T-cell (primary cell): Measurements from ENCODE around the gene GRM5. TPM values are rescaled to one million over a fixed set of nuclear protein-coding genes. Genes with fewer than 3 reads are reported as not detected.

Experiments
- ATAC-seq, 4 experiments: fragments of 200-7000 bp in 3 of 4; fragments of 150-1000 bp in 1 of 4; cut with Tn5 transposase; replicated peaks in 1 of 4; 1 replicate in 3 of 4; 2 replicates in 1 of 4; pipeline ENCODE4 v1.10.0; 2021; ENCODE audit warnings: moderate library complexity in 3 of 4, mild to moderate bottlenecking in 2 of 4, moderate number of reproducible peaks in 1 of 4
- CTCF ChIA-PET, 2 donors: fragments of 300-600 bp; sonication (Branson Sonifier 250); formaldehyde crosslinking; loops; one replicate each; lab custom pipeline; 2022; ENCODE audit warnings: antibody characterized with exemption in 2 of 2; lab: Charles Lee
- POLR2A ChIA-PET, 2 donors: fragments of 300-600 bp; sonication (Branson Sonifier 250); formaldehyde crosslinking; loops; one replicate each; lab custom pipeline; 2022; ENCODE audit warnings: antibody characterized with exemption in 2 of 2; lab: Charles Lee
- DNase-seq, 35 experiments: peaks; one replicate each; pipeline versions ENCODE4 v3.0.0 to v3.0.0-alpha.2; 2013 to 2023
- H3K27ac ChIP-seq: one replicate; pipeline ENCODE4 v1.5.1; 2013; ENCODE audit warnings: low read length
- H3K27me3 ChIP-seq, 2 experiments: replicated peaks in 1 of 2; 1 replicate in 1 of 2; 2 replicates in 1 of 2; pipeline versions ENCODE4 v1.6.1 to v1.7.0; 2013; ENCODE audit warnings: low read length in 1 of 2, mixed read lengths in 1 of 2; ENCODE audit not compliant: control insufficient read depth in 2 of 2, insufficient read depth in 2 of 2; ENCODE audit errors: extremely low read depth in 1 of 2
- H3K36me3 ChIP-seq, 2 donors: 1 replicate in 1 of 2; 2 replicates in 1 of 2; pipeline versions ENCODE4 v1.6.1 to v1.7.0; 2013; ENCODE audit warnings: low read length in 1 of 2; ENCODE audit not compliant: control insufficient read depth in 2 of 2, insufficient read depth in 1 of 2; ENCODE audit errors: extremely low read depth in 1 of 2
- H3K4me1 ChIP-seq, 2 experiments: 1 replicate in 1 of 2; 2 replicates in 1 of 2; pipeline versions ENCODE4 v1.6.1 to v1.7.0; 2013; ENCODE audit warnings: low read length in 2 of 2, mixed read lengths in 1 of 2; ENCODE audit not compliant: insufficient read depth in 2 of 2, control insufficient read depth in 1 of 2; ENCODE audit errors: extremely low read depth in 1 of 2
- H3K4me3 ChIP-seq, 2 donors: 1 replicate in 1 of 2; 2 replicates in 1 of 2; pipeline versions ENCODE4 v1.5.1 to v1.7.0; 2013; ENCODE audit warnings: mild to moderate bottlenecking in 2 of 2, low read length in 1 of 2, moderate library complexity in 1 of 2; ENCODE audit not compliant: control insufficient read depth in 1 of 2; ENCODE audit errors: extremely low read depth in 1 of 2
- H3K9me3 ChIP-seq: 2 replicates; pipeline ENCODE4 v1.7.0; 2013
- H3K27ac Mint-ChIP-seq, 2 donors: one replicate each; pipeline ENCODE4 v1.8.0; 2020 to 2021; ENCODE audit warnings: mild to moderate bottlenecking in 2 of 2, mixed read lengths in 2 of 2
- H3K27me3 Mint-ChIP-seq, 2 donors: one replicate each; pipeline ENCODE4 v1.8.0; 2021 to 2022; ENCODE audit warnings: mixed read lengths in 2 of 2
- H3K36me3 Mint-ChIP-seq: one replicate; pipeline ENCODE4 v1.8.0; 2021; ENCODE audit warnings: mixed read lengths
- H3K4me1 Mint-ChIP-seq, 3 donors: one replicate each; pipeline ENCODE4 v1.8.0; 2020 to 2022; ENCODE audit warnings: mixed read lengths in 3 of 3, mild to moderate bottlenecking in 1 of 3
- H3K4me3 Mint-ChIP-seq, 3 donors: one replicate each; pipeline ENCODE4 v1.8.0; 2020 to 2022; ENCODE audit warnings: mild to moderate bottlenecking in 3 of 3, mixed read lengths in 3 of 3, moderate library complexity in 3 of 3
- H3K9me3 Mint-ChIP-seq, 3 donors: one replicate each; pipeline ENCODE4 v1.8.0; 2020 to 2022; ENCODE audit warnings: mixed read lengths in 3 of 3
- WGBS: methylation state at CpG from one replicate; pipeline ENCODE4 v1.1.5; 2013; ENCODE audit warnings: missing lambda C conversion rate; ENCODE audit not compliant: insufficient coverage; 5-methylcytosine and 5-hydroxymethylcytosine counted together
- total RNA-seq, 35 experiments: library from RNA in 6 of 35; stranded (reverse) in 6 of 35; fragments of 120-200 nt in 1 of 35; gene quantifications; one replicate each; pipeline versions ENCODE4 v1.2.1 to v1.2.4 and lab custom pipeline; 2013 to 2026

Gene GRM5
- total RNA-seq, 5 donors from 2014 or later (not counting 1 experiment from before 2014, with no cell fraction given), result not detected

DNA sequence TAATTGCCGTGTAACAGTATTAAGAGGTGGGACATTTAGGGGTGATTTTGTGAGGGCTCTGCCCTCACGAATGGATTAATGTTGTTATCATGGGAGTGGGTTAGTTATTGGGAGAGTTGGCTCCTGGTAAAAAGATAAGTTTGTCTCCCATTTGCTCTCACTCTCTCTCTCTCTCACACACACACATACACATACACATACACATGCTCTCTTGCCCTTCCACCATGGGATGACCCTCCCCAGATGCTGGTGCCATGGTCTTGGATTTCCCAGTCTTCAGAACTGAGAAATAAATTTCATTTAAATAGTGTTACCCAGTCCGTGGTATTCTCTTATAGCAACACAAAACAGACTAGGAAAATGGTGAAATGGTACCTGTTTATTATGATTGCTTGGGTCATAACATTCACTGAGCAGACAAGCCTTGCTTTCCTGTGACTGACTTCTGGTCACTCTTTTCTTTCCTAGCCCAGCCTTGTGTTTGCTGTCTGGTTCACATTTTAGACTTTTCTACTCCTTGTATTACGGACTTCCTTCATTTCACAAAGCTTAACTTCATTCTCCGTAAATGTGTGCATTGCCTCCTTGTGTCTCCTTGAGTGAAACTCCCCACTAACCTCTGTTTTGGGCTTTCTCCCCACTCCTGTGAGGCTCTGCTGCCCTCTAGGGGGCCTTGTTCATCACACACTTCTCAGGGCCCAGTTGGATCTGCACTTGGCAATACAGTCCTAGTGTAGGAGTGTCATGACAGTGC is 521.7 kb downstream of the GRM5 start:
- ATAC-seq, result peak; percentile 85 to 98 (median 96)

DNA sequence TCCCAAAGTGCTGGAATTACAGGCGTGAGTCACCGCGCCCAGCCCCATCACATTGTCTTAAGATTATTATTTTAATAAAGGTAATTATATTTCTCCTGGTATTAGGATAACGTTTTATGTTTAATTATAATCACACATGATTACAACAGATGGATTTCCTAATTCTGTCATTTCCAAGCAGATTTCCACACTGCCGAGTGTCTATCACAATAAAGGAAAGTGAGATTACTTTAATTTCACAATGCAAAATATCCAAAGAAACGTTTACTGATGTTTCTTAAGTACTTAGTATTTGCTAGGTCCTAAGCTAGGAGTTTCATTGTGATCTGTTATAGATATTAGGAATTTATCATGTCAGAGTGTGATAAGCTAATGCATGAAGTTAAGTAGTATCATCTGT is 524.8 kb downstream of the GRM5 start:
- no peak overlapping the region for H3K4me3 Mint-ChIP-seq
- H3K27ac ChIP-seq, result no peak overlapping the region
- no CpG with 5 or more reads among the region's 6 CpGs for WGBS
- H3K36me3 Mint-ChIP-seq, result no peaks in the 10 kb centered on the region
- no peaks in the 10 kb centered on the region for H3K4me1 ChIP-seq
- ATAC-seq (no peak), DNase-seq (no peak)
- no peak overlapping the region for H3K27ac Mint-ChIP-seq
- H3K4me3 ChIP-seq, result no peak overlapping the region
- ChIA-PET CTCF (interaction anchor here (0.6 to 4.1 kb wide), 8 partner anchors 11 to 524 kb away, joined by 3 to 37 read pairs (median 7); no protein-coding TSS in a partner anchor), POLR2A (no interaction called here)
- H3K36me3 ChIP-seq, result no peaks in the 10 kb centered on the region
- no peaks in the 10 kb centered on the region for H3K9me3 ChIP-seq
- H3K9me3 Mint-ChIP-seq, result no peaks in the 10 kb centered on the region
- no peaks in the 10 kb centered on the region for H3K27me3 Mint-ChIP-seq
- no peaks in the 10 kb centered on the region for H3K27me3 ChIP-seq
- H3K4me1 Mint-ChIP-seq, result peaks cover 4 to 7% (median 5%) of the 10 kb centered on the region in 3 donors

More for the DNA sequence above, 521.7 kb downstream of the GRM5 start:
- Histone ChIP-seq H3K27me3 (no peaks in the 10 kb centered on the region), H3K4me3 (no peak overlapping the region), H3K27ac (no peak overlapping the region), H3K4me1 (no peaks in the 10 kb centered on the region), H3K9me3 (no peaks in the 10 kb centered on the region), H3K36me3 (no peaks in the 10 kb centered on the region)
- no peak overlapping the region for H3K4me3 Mint-ChIP-seq
- H3K4me1 Mint-ChIP-seq, result peaks cover 4 to 7% (median 5%) of the 10 kb centered on the region in 3 donors
- POLR2A ChIA-PET, result no interaction called here
- H3K9me3 Mint-ChIP-seq, result no peaks in the 10 kb centered on the region
- WGBS, result 10% methylated on average over 2 of the region's 5 CpGs
- peak; percentile 36 to 84 (median 69) for DNase-seq
- H3K36me3 Mint-ChIP-seq, result no peaks in the 10 kb centered on the region
- no peaks in the 10 kb centered on the region for H3K27me3 Mint-ChIP-seq
- CTCF ChIA-PET, result interaction anchor here (0.5 to 4.1 kb wide), 14 partner anchors 8 to 1191 kb away, joined by 3 to 37 read pairs (median 4); no protein-coding TSS in a partner anchor
- peak overlapping the region in 1 of 2 donors; percentile 49 for H3K27ac Mint-ChIP-seq

DNA sequence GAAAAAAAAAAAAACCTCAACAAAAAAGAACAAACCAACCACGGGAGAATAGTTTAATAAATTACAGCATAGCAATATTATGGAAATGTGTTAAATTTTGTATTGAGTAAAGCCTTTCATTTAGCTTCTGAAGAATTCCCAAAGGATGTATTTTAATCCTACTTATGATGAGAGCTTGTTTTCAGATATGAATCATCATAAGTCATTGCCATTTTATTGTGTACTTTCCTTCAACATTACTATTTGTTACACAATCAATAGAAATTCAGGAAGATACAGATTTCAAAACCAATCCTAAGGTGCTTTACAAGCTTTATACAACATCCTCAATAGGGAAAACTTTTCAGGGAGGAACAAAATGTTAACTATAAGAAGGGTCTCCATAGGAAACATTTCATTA is 527.7 kb downstream of the GRM5 start:
- Histone ChIP-seq H3K4me3 (no peak overlapping the region), H3K27ac (no peak overlapping the region), H3K27me3 (peaks cover 0 to 3% of the 10 kb centered on the region in 2 experiments), H3K9me3 (no peaks in the 10 kb centered on the region), H3K4me1 (no peaks in the 10 kb centered on the region), H3K36me3 (no peaks in the 10 kb centered on the region)
- Mint-ChIP-seq H3K4me3 (no peak overlapping the region), H3K27ac (no peak overlapping the region), H3K27me3 (no peaks in the 10 kb centered on the region), H3K4me1 (no peaks in the 10 kb centered on the region), H3K36me3 (no peaks in the 10 kb centered on the region), H3K9me3 (no peaks in the 10 kb centered on the region)
- CTCF ChIA-PET, result interaction anchor here (0.6 to 1.6 kb wide), 11 partner anchors 10 to 1117 kb away, joined by 3 to 6 read pairs (median 3); no protein-coding TSS in a partner anchor
- WGBS, result no CpG with 5 or more reads among the region's 1 CpG
- DNase-seq (no peak), ATAC-seq (no peak)
- POLR2A ChIA-PET, result interaction anchor here (0.6 to 0.8 kb wide), 2 partner anchors 520 to 1312 kb away, joined by 3 to 6 read pairs; no protein-coding TSS in a partner anchor

DNA sequence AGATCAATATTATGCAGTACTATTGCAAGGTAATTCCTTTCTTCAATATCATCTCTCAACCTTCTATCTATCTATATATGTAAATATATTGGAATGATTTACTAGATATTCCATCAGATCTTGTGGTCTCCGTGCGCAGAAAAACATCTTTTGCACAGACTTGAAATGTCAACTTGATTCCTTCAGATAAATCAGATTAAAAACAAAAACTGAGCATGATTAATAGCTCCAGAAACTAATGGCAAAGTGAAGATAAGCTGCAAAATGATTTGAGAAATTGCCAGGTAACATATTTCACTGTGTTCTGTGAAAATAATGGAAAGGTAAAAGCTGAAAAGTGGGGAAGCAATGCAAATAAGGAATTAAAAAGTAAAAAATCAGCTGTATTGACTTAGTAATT is 528.2 kb downstream of the GRM5 start:
- Mint-ChIP-seq H3K4me1 (no peaks in the 10 kb centered on the region), H3K27me3 (no peaks in the 10 kb centered on the region), H3K27ac (no peak overlapping the region), H3K9me3 (no peaks in the 10 kb centered on the region), H3K36me3 (no peaks in the 10 kb centered on the region), H3K4me3 (no peak overlapping the region)
- no CpG with 5 or more reads among the region's 2 CpGs for WGBS
- H3K27me3 ChIP-seq, result peaks cover 0 to 3% of the 10 kb centered on the region in 2 experiments
- ATAC-seq, result no peak
- no peaks in the 10 kb centered on the region for H3K9me3 ChIP-seq
- H3K4me1 ChIP-seq, result no peaks in the 10 kb centered on the region
- DNase-seq, result no peak
- POLR2A ChIA-PET, result interaction anchor here (0.6 to 0.8 kb wide), 2 partner anchors 520 to 1312 kb away, joined by 3 to 6 read pairs; no protein-coding TSS in a partner anchor
- CTCF ChIA-PET, result interaction anchor here (0.6 to 1.0 kb wide), 8 partner anchors 11 to 1116 kb away, joined by 3 to 4 read pairs (median 3); no protein-coding TSS in a partner anchor
- no peak overlapping the region for H3K27ac ChIP-seq
- H3K4me3 ChIP-seq, result no peak overlapping the region
- H3K36me3 ChIP-seq, result no peaks in the 10 kb centered on the region

DNA sequence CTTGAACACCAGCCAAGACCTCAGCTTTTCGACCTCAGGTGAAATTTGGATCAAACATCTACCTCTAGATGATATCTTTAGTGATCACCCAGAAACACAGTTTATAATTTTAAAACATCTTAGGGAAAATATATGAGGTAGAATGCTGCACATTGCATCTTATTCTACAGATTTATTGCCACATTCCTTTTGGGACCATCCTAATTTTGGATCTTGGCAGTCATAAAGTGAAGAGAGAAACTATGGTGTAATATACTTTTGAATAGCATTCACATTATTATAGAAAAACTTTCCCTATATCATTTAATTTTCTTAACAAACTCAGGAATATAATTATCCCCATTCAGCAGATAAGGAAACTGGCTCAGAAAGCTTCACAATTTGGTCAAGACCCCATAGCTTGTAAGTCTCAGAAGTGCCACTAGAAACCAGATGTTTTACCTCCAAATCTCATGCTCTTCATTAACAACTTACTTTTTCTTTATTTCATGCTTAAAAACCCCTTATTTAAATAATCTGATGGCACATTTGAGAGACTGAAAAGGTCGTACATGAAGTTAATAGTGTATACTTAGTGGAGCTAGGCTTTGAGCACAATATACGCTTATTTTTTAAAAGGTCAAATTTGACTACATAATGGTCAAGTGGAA is 529.0 kb downstream of the GRM5 start:
- no CpG with 5 or more reads among the region's 3 CpGs for WGBS
- DNase-seq, result no peak
- ATAC-seq, result no peak
- Histone ChIP-seq H3K9me3 (no peaks in the 10 kb centered on the region), H3K27me3 (peaks cover 0 to 3% of the 10 kb centered on the region in 2 experiments), H3K36me3 (no peaks in the 10 kb centered on the region), H3K27ac (no peak overlapping the region), H3K4me1 (no peaks in the 10 kb centered on the region), H3K4me3 (no peak overlapping the region)
- H3K4me3 Mint-ChIP-seq, result no peak overlapping the region
- no peaks in the 10 kb centered on the region for H3K36me3 Mint-ChIP-seq
- H3K4me1 Mint-ChIP-seq, result no peaks in the 10 kb centered on the region
- no peaks in the 10 kb centered on the region for H3K27me3 Mint-ChIP-seq
- no peaks in the 10 kb centered on the region for H3K9me3 Mint-ChIP-seq
- POLR2A ChIA-PET, result no interaction called here
- no peak overlapping the region for H3K27ac Mint-ChIP-seq
- CTCF ChIA-PET, result interaction anchor here in 1 of 2 donors (0.6 kb wide), 1 partner anchor 89 kb away, joined by 3 read pairs; no protein-coding TSS in a partner anchor

DNA sequence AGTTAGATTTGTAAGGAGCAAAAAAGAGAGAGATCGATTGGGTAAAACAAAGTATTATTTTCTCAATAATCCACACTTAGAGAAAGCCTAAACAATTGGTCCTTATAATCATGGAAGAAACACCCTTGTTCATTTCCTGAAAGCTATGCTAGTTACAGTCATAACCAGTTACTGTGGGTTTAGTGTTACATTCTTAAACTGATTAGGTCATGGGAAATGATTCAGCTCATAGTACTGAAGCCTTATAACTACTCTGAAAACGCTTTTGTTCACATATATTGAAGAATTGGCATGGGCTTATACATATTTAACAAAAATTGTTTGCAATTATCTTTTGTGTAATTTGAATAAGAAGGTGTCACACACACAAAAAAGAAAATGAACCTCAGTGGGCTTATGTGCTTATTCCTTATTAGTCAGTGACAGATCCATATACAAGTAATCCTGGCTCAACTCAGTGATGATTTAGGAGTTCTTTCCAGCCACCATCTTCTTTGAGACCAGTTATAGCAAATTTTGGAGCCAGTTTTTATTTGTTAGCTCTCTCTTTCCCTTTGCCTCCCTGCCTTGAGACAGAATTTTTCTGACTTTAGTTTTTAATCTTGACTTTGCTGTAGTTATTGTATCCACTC is 529.8 kb downstream of the GRM5 start:
- no peaks in the 10 kb centered on the region for H3K4me1 Mint-ChIP-seq
- ATAC-seq (no peak), DNase-seq (no peak)
- peaks cover 0 to 3% of the 10 kb centered on the region in 2 experiments for H3K27me3 ChIP-seq
- H3K36me3 ChIP-seq, result no peaks in the 10 kb centered on the region
- H3K27ac Mint-ChIP-seq, result no peak overlapping the region
- H3K27ac ChIP-seq, result no peak overlapping the region
- H3K9me3 ChIP-seq, result no peaks in the 10 kb centered on the region
- ChIA-PET POLR2A (no interaction called here), CTCF (no interaction called here)
- H3K4me1 ChIP-seq, result no peaks in the 10 kb centered on the region
- H3K9me3 Mint-ChIP-seq, result no peaks in the 10 kb centered on the region
- H3K4me3 Mint-ChIP-seq, result no peak overlapping the region
- WGBS, result no CpG with 5 or more reads among the region's 2 CpGs
- no peaks in the 10 kb centered on the region for H3K36me3 Mint-ChIP-seq
- peaks cover 0 to under 1% of the 10 kb centered on the region in 2 donors for H3K27me3 Mint-ChIP-seq
- no peak overlapping the region for H3K4me3 ChIP-seq
